Measurements from ENCODE around the gene TRAPPC2L. TPM values are rescaled to one million over a fixed set of nuclear protein-coding genes. Genes with fewer than 3 reads are reported as not detected.

Gene TRAPPC2L
- total RNA-seq, 2 experiments from 2014 or later, result 27.6 to 44.9 TPM

- Histone ChIP-seq H3K36me3 (ENCODE audit: insufficient read depth, low read length) (no peaks in the 10 kb centered on the region), H3K27ac (ENCODE audit: low read depth, low read length, poor library complexity, severe bottlenecking) (no peak overlapping the region), H3K9me2 (ENCODE audit: insufficient read depth, low read length) (no peaks in the 10 kb centered on the region), H3K4me2 (ENCODE audit: low read length) (no peak overlapping the region), H2AFZ (ENCODE audit: low read length) (no peak overlapping the region), H3K4me1 (ENCODE audit: insufficient read depth, low read length, poor library complexity, severe bottlenecking) (peaks cover 4% of the 10 kb centered on the region), H3K79me2 (ENCODE audit: insufficient read depth, low read depth, low read length) (no peaks in the 10 kb centered on the region), H3K4me3 (ENCODE audit: low read depth, low read length, poor library complexity, severe bottlenecking) (no peak overlapping the region), H3K9me3 (ENCODE audit: low read length) (no peaks in the 10 kb centered on the region), H4K20me1 (ENCODE audit: insufficient read depth, low read length) (no peaks in the 10 kb centered on the region)
- ChIA-PET CTCF (ENCODE audit: unreplicated experiment) (no interaction called here), POLR2A (no interaction called here)
- intact Hi-C loops (cut with micrococcal nuclease; ENCODE audit: unreplicated experiment), result no loop called here
- BruUV-seq (replicated peaks), result no TSS peak
- TF ChIP-seq EZH2phosphoT487 (IDR thresholded peaks at IDR 0.05; ENCODE audit: borderline replicate concordance, low read depth, low read length), result no peak
- TF ChIP-seq CTCF (conservative IDR thresholded peaks at IDR 0.05; ENCODE audit: low read length), result no peak
- DNase-seq (ENCODE audit: low spot score), result no peak
Observed at GRCh38 chr16:88870608-88871348, 13.9 kb downstream of the TRAPPC2L start.

GRCh38 chr16:88871349-88871702 lies 14.4 kb downstream of the TRAPPC2L start:
- POLR2A ChIA-PET, result no interaction called here
- Histone ChIP-seq H3K27ac (ENCODE audit: low read depth, low read length, poor library complexity, severe bottlenecking) (no peak overlapping the region), H3K4me2 (ENCODE audit: low read length) (no peak overlapping the region), H3K9me3 (ENCODE audit: low read length) (no peaks in the 10 kb centered on the region), H4K20me1 (ENCODE audit: insufficient read depth, low read length) (no peaks in the 10 kb centered on the region), H2AFZ (ENCODE audit: low read length) (no peak overlapping the region), H3K4me3 (ENCODE audit: low read depth, low read length, poor library complexity, severe bottlenecking) (no peak overlapping the region), H3K9me2 (ENCODE audit: insufficient read depth, low read length) (no peaks in the 10 kb centered on the region), H3K36me3 (ENCODE audit: insufficient read depth, low read length) (no peaks in the 10 kb centered on the region), H3K4me1 (ENCODE audit: insufficient read depth, low read length, poor library complexity, severe bottlenecking) (peaks cover 4% of the 10 kb centered on the region), H3K79me2 (ENCODE audit: insufficient read depth, low read depth, low read length) (no peaks in the 10 kb centered on the region)
- DNase-seq (ENCODE audit: low spot score), result no peak
- TF ChIP-seq CTCF (conservative IDR thresholded peaks at IDR 0.05; ENCODE audit: low read length), result no peak
- TF ChIP-seq EZH2phosphoT487 (IDR thresholded peaks at IDR 0.05; ENCODE audit: borderline replicate concordance, low read depth, low read length), result no peak
- CTCF ChIA-PET (ENCODE audit: unreplicated experiment), result no interaction called here
- intact Hi-C loops (cut with micrococcal nuclease; ENCODE audit: unreplicated experiment), result no loop called here
- BruUV-seq (replicated peaks), result no TSS peak

- H4K20me1 ChIP-seq (ENCODE audit: insufficient read depth, low read length), result no peaks in the 10 kb centered on the region
- no peak overlapping the region for H3K4me2 ChIP-seq (ENCODE audit: low read length)
- H3K4me1 ChIP-seq (ENCODE audit: insufficient read depth, low read length, poor library complexity, severe bottlenecking), result peaks cover 4% of the 10 kb centered on the region
- H3K9me2 ChIP-seq (ENCODE audit: insufficient read depth, low read length), result no peaks in the 10 kb centered on the region
- H3K79me2 ChIP-seq (ENCODE audit: insufficient read depth, low read depth, low read length), result no peaks in the 10 kb centered on the region
- ChIA-PET POLR2A (no interaction called here), CTCF (ENCODE audit: unreplicated experiment) (no interaction called here)
- no peak for TF ChIP-seq CTCF (conservative IDR thresholded peaks at IDR 0.05; ENCODE audit: low read length)
- TF ChIP-seq EZH2phosphoT487 (IDR thresholded peaks at IDR 0.05; ENCODE audit: borderline replicate concordance, low read depth, low read length), result no peak
- H3K27ac ChIP-seq (ENCODE audit: low read depth, low read length, poor library complexity, severe bottlenecking), result no peak overlapping the region
- no peak overlapping the region for H2AFZ ChIP-seq (ENCODE audit: low read length)
- H3K4me3 ChIP-seq (ENCODE audit: low read depth, low read length, poor library complexity, severe bottlenecking), result no peak overlapping the region
- H3K9me3 ChIP-seq (ENCODE audit: low read length), result no peaks in the 10 kb centered on the region
- H3K36me3 ChIP-seq (ENCODE audit: insufficient read depth, low read length), result no peaks in the 10 kb centered on the region
- intact Hi-C loops (cut with micrococcal nuclease; ENCODE audit: unreplicated experiment), result no loop called here
- BruUV-seq (replicated peaks), result no TSS peak
- no peak for DNase-seq (ENCODE audit: low spot score)
Observed at GRCh38 chr16:88871730-88872416, 14.9 kb downstream of the TRAPPC2L start.
